Pulmonary artery endothelial cell (primary cell): ENCODE data around the gene KIF21B. TPM values are rescaled to one million over a fixed set of nuclear protein-coding genes. Genes with fewer than 3 reads are reported as not detected.

Experiments
- DNase-seq: peaks from one replicate; pipeline ENCODE4 v3.0.0-alpha.2; 2011; ENCODE audit warnings: low read depth, low spot score
- total RNA-seq: library from RNA; depleted of rRNA; stranded (reverse); fragments of >200 nt; gene quantifications from 2 replicates; pipeline ENCODE4 v1.2.3, GENCODE V29; 2014

The KIF21B gene
- total RNA-seq, 1 donor from 2014 or later = 2.2 TPM

DNA sequence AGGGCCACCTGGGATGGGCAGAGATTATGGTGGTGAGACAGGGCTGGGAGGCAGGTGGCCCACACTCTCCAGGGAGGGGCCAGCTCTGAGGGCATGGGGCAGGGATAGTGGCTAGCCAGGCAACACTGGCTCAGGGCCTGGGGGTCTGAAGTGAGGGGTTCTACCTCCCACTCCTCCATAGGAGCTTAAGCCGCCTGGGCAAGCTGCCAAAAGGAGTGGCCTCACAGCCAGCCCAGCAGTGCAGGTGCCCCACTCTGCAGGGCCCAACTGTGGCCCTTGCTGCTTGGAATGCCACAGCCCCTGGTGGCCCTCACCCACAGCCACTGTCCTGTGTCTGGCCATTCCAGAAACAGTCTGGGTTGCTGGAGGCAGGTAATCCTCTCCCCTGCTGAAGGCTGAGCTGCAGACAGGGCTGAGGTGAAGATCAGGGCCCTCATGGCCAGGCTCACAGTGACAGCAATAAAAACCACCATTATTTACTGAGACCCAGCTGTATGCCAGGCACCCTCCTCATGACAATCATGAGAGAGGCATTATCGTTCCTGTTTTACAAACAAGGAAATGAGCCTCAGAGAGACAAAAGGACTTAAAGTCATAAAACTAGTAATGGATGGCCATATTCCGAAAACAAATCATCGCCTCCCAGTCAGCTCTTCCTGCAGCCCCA lies 31.0 kb downstream of the KIF21B start:
- DNase-seq = no peak

DNA sequence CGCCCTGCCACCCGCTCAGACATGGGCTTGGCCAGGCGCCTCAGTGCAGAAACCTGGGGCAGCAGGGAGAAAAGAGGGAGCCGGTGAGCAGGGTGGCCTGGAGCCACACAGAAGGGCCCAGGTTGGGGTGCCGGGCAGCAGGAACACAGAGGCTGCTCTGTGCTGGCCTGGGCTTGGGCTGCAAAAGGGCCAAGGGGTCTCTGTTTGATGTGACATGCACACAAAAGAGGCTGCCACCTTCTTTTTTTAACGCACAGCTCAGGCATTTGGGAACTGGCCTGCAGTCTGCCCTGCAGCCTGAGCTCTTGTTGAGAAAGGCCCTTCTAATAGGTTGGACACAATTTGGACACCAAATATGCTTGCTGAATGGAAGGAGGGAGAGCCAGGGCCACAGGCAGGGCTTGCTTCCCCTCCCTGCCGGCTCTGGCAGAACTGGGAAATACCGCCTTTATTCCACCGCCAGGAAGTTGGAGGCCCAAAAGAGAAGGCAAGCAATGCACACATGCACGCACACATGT lies 32.4 kb downstream of the KIF21B start:
- DNase-seq = no peak

DNA sequence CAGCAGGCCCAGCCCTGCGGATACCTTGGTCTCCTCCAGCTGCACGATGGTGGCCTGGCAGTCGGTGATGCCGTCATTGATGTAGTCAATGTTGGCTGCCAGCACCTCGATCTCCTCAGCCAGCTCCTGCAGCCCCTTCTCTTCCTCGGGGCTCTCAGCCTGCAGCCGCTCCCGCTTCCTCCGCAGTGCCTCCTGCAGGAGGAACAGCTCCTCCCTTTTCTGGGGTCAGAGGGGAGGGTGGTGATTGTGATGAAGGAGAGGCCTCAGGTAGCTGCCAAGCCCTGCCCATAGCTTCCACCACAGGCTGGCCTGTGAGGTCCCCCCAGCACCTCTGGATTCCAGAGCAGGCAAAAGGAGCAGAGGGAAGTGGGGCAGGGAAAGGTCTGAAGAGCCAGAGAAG lies 33.4 kb downstream of the KIF21B start:
- DNase-seq = no peak

DNA sequence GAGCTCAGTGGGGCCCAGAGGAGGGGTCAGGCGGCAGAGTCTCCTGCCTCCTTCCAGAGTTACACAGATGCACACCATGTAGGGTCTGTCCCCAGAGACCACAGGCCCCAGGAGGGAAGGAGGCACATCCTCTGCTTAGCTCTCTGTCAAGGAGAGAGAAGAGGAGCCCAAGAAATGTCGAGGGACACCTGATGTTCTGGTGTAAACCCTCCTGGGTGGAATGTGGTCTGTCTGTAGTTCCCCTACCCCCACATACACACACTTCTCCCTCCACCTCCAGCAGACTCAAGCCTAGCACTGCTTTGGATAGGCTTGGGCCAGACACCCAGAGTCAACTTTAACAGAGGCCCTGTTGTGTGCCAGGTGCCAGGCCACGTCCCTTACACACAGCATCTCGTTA lies 34.2 kb downstream of the KIF21B start:
- DNase-seq = no peak

DNA sequence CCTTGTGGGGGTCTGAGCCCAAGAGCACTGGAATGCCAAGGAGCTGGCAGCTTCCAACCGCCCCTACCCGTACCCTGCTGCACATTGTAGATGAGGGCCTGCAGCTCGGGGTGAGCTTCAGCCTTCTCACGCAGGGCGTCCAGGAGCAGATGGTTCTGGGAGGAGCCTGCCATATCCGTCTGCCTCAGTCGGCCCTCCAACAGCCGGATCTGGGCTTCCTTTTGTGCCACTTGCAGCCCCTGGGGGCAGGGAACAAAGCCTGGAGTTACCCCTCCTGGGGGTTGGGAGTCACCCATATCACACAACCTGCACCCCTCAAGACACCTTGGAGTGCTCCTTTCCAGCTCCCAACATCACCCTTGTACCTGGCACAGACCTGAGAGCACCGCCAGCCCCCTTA lies 34.8 kb downstream of the KIF21B start:
- DNase-seq = no peak

DNA sequence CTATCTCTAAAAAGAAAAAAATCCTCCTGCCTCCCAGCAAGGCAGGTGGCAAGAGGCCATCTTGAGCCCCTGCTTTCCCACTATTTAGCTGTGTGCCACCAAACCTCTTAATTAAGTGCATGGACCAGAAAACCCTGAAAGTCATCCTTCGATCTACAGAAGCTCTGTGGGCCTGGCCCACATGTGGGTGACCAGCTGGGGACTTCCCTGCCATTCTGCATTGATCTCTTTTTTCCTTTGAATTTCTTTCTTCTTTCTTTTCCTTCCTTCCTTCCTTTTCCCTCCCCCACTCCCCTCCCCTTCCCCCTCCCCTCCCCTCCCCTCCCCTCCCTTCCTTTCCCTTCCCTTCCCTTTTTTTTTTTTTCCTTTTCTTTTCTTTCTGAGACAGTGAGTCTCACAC lies 38.0 kb downstream of the KIF21B start:
- no peak for DNase-seq

DNA sequence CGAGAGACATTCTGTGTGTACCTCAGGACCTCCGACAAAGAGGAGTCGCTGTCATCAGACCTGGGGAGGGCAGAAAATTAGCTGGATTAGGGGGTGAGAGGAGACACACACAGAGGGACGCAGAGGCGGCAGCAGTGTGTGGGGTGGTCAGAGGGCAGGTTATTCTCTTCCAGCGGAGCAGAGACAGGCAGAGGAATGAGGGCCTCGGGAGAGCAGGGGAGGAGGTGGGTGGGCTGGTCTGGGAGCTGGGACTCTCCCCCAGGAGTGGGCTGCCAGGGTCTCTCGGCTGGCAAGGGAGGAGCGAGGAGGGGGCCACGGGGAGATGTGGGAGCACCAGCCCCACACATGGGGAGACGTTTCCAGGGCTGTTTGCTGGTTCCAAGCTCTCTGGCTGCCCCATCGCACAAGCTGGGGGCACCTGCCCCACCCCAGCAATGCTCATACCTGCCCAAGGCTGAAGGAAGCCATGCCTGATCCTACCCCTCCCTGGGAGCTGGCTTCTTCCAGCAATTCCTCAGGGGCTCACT lies 40.4 kb downstream of the KIF21B start:
- no peak for DNase-seq

DNA sequence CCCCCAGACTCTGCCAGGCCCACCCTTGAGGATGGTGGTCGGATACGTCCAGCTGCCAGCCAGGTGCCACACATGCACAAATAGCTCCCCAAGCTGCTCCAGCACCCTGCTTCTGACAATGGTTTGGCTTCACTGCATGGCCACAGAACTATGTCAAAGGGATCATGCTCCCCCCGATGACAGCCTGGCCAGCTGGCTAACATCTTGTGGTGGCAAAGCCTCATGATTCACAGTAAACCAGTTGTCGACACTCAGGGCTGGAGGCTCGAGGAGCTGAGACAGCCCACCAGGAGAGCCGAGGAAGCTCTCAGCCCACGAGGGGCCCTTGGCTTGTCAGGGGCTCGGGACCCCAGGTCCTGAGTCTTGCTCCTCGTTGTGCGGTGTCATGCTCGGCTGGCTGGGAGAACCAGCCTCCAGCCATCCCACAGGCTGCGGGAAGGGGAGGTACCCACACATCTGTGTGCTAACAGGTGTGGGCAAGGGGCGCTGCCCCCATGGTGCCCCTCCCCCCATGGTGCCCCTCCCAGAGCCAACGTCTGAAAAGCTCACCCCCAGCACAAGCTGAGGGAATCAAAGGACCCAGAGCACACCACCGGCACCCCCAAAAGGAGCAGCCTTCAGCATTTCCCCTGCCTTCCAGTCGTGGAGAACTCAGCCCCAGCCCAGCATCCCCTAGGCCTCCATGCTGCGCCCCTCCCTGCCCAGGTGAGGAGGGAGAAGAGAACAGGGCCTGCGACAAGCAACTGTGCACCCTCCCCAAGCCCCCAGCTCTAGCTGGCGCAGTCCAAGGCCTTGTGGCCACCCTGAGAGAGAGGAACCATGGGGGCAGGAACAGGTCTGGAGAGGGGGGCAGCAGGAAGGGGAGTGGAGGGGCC lies 41.2 kb downstream of the KIF21B start:
- no peak for DNase-seq

DNA sequence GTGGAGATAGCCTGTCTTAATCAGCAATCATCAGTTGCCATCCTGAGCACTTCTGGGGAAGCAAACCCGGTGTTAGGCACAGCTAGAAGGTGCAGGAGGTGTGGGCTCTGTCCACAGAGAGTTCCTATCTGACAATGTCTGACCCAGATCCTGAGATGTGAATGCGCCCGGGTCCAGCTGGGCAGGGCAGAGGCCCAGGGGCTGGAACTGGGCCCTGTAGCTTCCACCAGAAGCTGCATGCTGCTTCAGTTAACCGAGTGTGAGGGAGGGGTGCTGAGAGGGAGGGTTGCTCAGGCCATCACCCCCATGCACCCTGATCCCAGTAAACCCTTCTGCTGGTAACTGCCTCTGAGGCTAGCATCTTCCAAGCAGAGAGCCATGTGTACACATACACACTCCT lies 42.2 kb downstream of the KIF21B start:
- DNase-seq = no peak

DNA sequence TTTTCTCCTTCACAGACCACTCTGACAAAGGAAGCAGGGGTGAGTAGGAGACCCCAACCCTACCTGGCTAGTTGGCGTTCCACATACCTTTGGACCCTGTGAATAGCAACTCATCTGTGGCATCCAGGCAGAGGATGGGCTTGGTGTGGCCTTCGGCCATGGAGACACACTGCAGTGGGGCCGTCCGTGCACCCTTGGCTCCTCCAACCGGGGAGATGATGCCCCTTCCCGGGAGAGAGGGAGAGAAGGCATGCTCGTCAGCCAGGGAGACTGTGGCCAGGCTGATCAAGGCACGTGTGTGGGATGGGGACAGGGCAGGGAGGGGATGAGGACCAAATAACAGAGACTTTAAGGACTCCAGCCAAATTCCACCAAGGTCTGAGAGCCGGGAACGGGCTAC lies 42.6 kb downstream of the KIF21B start:
- no peak for DNase-seq

DNA sequence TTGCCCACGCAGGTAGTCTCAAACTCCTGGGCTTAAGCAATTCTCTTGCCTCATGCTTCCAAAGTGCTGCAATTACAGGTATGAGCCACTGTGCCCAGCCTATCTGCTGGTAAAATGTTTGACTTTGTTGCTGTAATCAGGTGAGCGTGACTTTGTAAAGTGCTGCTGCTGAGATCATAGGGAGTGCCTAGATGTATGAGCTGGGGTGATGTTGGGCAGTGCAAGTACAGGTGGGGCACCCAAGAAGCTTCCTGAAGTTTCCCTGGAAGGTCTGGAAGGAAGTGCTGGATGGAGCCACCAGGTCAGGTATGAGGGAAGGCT lies 43.1 kb downstream of the KIF21B start:
- DNase-seq = no peak

DNA sequence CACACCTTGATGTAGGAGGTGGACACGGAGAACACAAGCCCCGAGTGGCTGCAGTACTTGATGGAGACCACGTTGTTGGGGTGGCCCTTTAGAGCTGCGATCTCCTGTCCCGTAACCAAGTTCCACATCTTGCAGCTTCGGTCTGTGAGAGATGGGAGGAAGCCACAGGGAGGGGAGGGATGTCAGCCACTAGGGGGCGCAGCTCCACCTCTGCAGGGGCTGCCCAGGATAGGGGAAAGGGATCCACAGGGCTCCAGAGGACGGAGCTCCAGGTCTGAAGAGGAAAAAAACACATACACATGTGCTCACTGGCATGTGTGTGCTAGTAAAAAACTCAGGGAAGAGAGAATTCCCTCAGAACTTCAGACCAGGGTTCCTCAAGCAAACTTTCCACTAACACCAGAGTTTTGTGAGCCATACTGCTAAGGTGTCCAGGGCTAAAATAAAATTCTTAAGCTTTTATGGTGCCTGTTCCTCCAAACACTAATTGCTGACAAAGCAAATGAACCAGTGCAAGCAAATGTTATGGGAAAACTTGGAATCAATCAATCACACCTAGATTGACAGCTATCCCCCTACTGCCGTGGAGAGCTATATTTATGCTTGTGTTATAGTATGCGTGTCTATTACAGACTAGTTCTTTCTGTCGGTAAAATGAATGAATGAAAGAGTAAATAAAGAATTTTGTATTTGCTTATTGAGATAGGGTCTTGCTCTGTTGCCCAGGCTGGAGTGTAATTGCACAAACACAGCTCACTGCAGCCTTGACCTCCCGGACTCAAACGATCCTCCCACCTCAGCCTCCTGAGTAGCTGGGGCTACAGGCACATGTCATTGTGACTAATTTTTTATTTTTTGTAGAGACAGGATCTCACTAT lies 43.7 kb downstream of the KIF21B start:
- DNase-seq = no peak

DNA sequence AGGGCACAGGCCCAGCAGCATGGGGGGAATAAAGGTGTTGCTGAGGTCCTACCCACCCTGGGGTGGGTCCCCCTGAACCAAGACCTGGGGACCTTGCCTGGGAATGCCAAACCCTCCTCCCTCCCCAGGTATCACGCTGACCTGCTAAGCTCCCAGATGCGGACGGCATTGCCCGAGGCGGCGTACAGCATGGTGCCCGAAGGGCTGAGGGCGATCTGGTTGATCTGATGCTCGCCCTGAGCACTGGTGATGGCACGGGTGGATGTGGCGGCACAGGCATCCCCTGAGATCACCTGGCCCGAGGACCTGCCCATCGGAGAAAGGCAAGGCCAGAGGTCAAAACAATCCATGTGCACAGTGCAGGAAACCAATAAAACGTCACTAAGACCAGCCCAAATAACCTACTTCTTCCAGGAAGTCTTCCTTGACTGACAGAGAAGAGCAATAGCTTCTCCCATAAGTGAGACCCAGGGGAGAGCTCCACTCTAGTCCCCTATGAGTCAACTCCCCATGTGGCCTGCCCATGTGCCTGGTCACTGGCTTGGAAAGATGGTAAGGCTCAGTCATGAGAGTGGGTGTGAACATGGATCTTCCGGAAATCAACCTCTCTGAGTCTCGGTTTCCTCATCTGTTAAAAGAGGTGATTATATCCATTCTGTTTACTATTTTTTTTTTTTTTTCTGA lies 46.3 kb downstream of the KIF21B start:
- no peak for DNase-seq

DNA sequence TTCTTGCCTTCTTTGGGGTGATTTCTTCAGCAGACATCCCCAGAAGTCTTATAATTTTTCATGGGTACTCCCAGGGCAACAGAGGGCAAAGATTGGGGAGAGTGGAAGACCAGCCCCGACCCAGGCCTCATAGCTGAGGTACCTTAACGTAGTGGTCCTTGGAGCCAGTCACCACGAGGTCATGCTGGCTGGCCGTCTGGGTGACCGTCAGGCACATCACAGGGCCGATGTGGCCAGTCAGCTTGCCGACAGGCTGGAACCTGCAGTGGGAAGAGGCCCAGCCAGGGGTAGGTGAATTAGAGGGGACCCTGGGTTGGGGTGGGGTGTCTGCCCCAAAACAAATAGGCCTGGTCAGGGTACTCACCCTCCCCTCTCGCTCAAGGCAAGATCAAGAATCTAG lies 46.9 kb downstream of the KIF21B start:
- DNase-seq = no peak

DNA sequence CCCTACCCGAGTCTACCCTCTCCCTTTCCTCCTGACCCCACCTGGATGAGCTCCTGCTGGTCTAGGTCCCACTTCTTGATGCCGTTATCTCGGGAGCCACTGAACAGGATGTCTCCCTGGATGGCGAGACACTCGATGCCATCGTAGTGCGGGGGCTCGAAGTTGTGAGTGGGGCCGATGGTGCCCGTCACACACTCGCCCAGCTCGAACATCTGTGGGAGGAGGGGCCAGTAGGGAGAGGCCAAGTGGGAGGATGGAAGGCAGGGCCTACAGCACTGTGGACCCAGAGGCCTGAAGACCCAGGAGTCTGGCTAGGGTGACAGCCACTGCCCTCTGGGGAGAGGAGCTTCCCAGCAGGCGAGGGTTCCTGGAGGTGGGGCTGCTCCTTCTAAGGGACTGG lies 48.1 kb downstream of the KIF21B start:
- DNase-seq = no peak

DNA sequence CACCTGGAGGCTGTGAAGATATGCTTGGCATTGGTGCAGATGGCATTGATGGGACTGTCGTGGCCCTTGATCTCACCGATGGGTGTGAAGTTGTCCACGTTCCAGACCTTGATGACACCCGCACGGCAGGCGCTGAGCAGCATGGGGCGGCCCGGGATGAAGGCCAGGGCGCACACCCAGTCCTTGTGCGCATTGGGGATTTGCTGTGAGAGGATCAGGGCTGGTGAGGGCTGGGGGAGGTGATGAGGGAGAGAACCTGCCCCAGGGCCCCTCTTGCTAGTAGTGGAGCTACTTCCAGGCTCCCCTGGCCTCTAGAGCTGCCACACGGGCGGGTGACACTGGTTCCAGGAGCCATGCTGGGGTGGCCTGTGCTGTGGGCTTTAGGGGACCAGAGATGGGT lies 48.8 kb downstream of the KIF21B start:
- DNase-seq = no peak

DNA sequence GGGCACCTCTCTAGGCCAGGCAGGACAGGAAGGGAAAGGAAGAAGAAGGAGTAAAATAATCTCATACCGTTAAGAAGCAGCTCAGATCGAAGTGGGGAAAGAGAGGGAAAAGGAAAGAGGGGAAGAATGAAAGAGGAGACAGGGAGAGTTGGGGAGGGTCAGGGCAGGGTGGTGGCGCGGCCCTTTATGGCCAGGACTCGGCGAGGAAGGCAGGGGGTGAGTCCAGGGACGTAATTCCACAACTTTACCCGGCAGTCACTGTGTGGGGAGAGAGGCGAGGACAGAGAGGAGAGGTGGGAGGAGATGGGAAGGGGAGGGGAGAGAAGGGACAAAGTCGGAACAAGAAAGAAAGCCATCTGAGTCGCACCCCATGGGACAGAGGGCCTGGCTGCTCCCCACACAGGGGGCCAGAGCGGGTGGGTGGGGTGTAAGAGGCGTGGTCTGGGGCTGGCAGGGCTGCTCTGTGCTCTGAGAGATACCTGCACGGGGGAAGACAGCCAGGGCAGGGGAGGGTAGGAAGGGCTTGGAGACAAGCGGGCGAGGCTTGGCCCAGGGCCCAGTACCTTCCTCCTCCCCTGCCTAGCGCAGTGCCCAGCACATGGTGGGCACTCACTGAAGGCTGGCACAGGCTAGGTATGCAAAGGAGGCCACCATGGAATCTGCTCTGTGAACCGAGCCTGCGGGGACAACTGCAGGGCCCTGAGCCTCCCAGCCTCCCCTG lies 49.4 kb downstream of the KIF21B start:
- no peak for DNase-seq

DNA sequence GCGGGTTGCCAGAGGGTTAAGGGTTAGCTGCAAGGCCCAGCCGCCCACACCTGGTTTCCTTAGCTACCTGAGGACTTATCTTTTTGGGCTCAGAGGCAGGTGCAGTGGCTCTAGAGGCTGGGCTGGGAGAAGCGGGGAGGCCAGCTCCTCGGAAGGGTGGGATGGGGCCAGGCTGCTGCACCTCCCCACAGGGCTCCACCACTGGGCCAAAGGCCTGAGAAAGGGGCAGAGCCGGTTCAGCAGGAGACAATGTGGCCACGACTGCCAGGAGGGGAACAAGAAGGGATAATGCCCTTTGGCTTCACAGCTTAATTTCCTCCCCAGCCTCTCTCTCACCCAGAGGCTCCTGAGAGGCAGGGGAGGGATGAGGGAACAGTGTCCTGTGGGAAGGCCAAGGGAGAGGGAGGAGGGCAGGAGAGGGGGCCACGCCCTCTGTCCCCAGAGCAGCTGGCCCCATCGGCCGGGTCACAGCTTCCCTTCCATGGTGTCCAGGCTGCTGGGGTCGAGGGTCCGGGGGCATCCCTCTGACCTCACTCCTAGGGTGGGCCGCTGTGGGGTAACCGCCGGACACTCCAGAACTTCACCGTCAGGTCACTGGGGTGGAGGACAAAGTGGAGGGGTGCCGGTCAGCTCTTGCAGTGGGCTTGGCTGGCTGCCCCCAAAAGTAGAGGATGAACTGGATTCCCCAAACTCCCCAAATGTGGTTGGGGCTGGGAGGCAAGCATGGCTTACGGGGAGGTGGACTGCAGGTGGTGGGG lies 50.4 kb downstream of the KIF21B start:
- no peak for DNase-seq

DNA sequence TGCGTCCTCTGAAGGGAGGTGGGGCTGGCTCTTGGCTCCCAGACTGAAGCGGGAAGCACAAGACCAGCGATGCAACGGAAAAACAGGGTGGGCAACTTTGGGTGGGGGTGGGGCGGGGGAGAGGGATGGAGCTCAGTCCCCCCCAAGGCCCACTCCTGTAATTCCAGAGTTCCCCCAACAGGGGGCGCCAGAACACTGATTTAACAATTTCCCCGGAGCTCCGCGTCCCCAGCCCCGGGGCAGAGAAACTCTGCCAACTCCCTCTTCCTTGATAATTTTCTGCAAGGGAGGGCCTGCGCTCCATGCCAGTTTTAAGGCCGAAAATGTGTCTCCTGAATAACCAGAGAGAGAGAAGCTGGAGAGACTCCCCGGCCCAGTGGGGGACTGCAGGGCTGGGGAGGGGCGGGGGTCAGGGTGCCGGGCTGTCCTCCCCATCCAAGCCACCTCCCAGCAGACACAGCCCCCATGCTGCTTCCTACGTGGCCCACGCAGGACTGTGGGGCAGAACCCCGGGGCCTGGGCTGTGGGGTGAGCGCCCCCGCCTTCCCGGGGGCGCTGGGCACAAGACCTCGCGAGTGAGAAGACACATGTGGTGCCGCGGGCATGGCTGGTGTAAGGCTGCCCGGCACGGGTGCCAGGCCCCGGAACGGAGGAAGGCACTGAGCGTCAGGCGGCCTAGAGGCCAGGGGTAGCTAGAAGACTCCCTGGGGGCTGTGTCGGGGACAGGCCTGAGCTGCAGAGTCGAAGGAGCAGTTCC lies 51.4 kb downstream of the KIF21B start:
- no peak for DNase-seq
